ENCODE measurements around the gene HNRNPA1. TPM values are rescaled to one million over a fixed set of nuclear protein-coding genes. Genes with fewer than 3 reads are reported as not detected.

The HNRNPA1 gene
- total and polyA plus RNA-seq, 9 of the 15 experiments (the other 6 are each of a cell fraction or from before 2014, with no cell fraction given), result 1,166 to 2,703 (median 1,815) TPM

- peak; percentile 77 for TF ChIP-seq ZNF766 (CRISPR knock-in tag; conservative IDR thresholded peaks at IDR 0.05)
- TF ChIP-seq PHB2 (IDR thresholded peaks at IDR 0.05; ENCODE audit: low read depth), result no peak
- no peak for TF ChIP-seq RBM22 (IDR thresholded peaks at IDR 0.05; ENCODE audit: low read depth, low read length, poor library complexity, severe bottlenecking)
- TF ChIP-seq ELF4 (CRISPR knock-in tag; IDR thresholded peaks at IDR 0.05), result peak; percentile 81; the same call in 1 of the 2 replicates
- TF ChIP-seq ZNF780A (CRISPR knock-in tag; IDR thresholded peaks at IDR 0.05), result no peak
- peak; percentile 93 for TF ChIP-seq SP1 (CRISPR knock-in tag; IDR thresholded peaks at IDR 0.05)
- TF ChIP-seq ZBTB12 (CRISPR knock-in tag; IDR thresholded peaks at IDR 0.05), result peak; percentile 66
- TF ChIP-seq ZNF121 (CRISPR knock-in tag; conservative IDR thresholded peaks at IDR 0.05), result no peak
- peak; percentile 9; the same call in 1 of the 2 replicates for TF ChIP-seq L3MBTL2 (IDR thresholded peaks at IDR 0.05)
- peak; percentile 66 for TF ChIP-seq HMBOX1 (IDR thresholded peaks at IDR 0.05)
- peak; percentile 95 for TF ChIP-seq KDM5B (IDR thresholded peaks at IDR 0.05; ENCODE audit: insufficient replicate concordance, low read depth, low read length)
- TF ChIP-seq TCF15 (CRISPR knock-in tag; IDR thresholded peaks at IDR 0.05), result peak; percentile 52; the same call in 1 of the 2 replicates
- peak; percentile 64; the same call in 1 of the 2 replicates for TF ChIP-seq FOXP1 (CRISPR knock-in tag; IDR thresholded peaks at IDR 0.05)
- no peak for TF ChIP-seq ZNF551 (CRISPR knock-in tag; IDR thresholded peaks at IDR 0.05)
- peak; percentile 87 for TF ChIP-seq POLR2AphosphoS5 (IDR thresholded peaks at IDR 0.05; ENCODE audit: control insufficient read depth, insufficient read depth, low read depth, low read length)
- no peak for TF ChIP-seq POU5F1 (IDR thresholded peaks at IDR 0.05; ENCODE audit: borderline replicate concordance, low read depth, low read length, partially characterized antibody)
- no peak for TF ChIP-seq PTTG1 (tag; IDR thresholded peaks at IDR 0.05; ENCODE audit: low read depth)
- peak; percentile 93 for TF ChIP-seq CEBPZ (IDR thresholded peaks at IDR 0.05; ENCODE audit: borderline replicate concordance, low read depth, low read length)
- TF ChIP-seq BHLHE40 (IDR thresholded peaks at IDR 0.05; ENCODE audit: low read length), result peak; percentile 24; the same call in 1 of the 2 replicates
- TF ChIP-seq HBP1 (CRISPR knock-in tag; IDR thresholded peaks at IDR 0.05), result peak; percentile 81
Observed at GRCh38 chr12:54324617-54325441, 44.3 kb downstream of the HNRNPA1 start, which contains the start of gene COPZ1 (continued).

Measured in K562 (cell line).